Measurements from ENCODE around the gene RAPGEF5.
"Not testable (repeated sequence)": the region's sequence is repeated elsewhere in the genome, so short reads cannot be mapped to it uniquely, and the experiment has no call there.

The RAPGEF5 gene

GRCh38 chr7:22111661-22112060, 245.3 kb downstream of the RAPGEF5 start:
- DNase-seq: no peak

DNA sequence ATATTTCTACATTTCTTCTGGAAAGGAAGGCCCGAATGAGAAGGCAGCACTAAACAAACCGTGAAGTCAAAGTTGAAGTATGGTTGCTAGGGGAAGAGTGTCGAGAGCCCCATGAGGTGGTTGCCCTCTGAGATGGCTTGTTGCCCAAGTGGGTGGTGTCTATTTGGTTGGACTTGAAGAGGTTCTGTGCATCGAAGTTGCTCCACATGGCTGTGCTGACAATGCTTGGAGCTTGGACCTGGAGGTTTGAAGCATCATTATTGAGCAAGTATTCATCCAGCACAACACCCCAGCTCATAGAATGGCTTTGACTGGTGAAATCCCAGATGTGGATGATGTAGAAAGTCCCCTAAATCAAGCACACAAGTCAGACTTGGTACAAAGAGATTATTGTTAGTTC, 246.1 kb downstream of the RAPGEF5 start:
- no peak for DNase-seq

GRCh38 chr7:22110227-22110839, 246.6 kb downstream of the RAPGEF5 start:
- DNase-seq: peak; percentile 47

GRCh38 chr7:22109761-22110160, 247.2 kb downstream of the RAPGEF5 start:
- peak; percentile 7 for DNase-seq

DNA sequence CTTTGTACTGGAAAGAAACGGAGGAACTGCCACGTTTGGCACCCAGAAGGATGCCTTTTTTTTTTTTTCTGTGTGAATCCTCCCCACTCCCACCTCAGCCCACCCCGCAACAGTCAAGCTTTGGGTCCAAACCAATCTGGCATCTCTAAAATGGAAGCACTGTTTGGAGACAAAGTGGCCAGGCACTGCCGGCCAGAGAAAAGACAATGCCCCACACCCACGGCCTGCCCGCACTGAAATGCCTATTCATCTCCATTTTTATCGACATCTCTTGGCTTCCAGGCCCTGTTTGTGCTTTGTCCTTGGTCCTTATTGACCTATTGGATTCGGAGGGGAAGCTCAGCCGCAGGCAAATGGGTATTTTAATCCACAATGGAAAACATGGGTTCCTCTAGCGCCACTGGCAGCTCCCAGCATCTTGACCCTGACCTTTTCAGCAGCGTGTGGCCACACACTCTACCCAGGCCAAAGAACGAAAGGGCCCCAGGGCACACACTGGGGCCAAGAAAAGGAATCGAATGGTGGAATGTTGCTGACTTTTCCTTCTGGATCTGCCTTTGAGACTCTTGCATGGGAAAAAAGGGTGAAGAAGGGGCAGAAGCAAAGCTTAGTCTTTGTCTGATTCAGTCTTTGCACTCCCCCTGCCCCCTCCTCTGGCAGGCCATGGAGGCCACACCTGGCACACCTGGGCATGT, 248.7 kb downstream of the RAPGEF5 start:
- no peak for DNase-seq

- no peak for DNase-seq
Measured at GRCh38 chr7:22105550-22105949, 251.4 kb downstream of the RAPGEF5 start.

DNA sequence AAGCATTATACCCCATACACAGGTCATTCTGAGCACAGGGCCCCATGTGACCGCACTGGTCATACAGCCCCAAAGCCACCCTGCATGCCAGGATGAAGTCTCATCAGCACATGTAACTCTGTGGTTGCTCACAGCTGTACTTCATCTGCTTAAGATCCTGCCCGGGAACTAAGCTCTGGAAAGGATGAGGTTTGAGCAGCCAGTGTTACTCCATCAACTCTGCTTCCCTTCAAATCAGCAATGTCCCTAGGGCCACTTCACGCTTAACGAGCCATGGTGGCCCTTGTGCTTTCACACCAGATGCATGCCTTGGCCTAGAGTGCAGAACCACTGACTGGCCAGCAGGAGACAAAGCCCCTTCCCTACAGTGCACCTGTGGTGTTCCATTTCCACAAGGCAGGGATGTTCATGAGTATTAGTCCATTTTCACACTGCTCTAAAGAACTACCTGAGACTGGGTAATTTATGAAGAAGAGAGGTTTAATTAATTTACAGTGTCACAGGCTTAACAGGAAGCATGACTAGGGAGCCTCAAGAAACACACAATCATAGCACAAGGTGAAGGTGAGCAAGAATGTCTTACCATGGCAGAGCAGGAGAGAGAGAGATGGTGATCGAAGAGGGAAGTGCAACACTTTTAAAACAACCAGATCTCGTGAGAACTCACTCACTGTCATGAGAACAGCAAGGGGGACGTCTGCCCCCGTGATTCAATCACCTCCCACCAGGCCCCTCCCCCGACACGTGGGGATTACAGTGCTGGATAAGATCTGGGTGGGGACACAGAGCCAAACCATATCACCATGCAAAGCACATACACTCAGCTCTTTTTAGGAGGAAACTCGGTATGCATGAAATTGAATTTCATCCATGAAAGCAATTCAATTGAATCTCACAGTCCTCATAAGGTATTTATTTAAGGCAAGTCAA, 262.3 kb downstream of the RAPGEF5 start:
- DNase-seq: no peak

GRCh38 chr7:22093936-22094335, 263.0 kb downstream of the RAPGEF5 start:
- DNase-seq: no peak

- no peak for DNase-seq
Measured at GRCh38 chr7:22093001-22093400, 264.0 kb downstream of the RAPGEF5 start.

- not testable (repeated sequence) for DNase-seq
Measured at GRCh38 chr7:22090958-22091525, 265.9 kb downstream of the RAPGEF5 start.

DNA sequence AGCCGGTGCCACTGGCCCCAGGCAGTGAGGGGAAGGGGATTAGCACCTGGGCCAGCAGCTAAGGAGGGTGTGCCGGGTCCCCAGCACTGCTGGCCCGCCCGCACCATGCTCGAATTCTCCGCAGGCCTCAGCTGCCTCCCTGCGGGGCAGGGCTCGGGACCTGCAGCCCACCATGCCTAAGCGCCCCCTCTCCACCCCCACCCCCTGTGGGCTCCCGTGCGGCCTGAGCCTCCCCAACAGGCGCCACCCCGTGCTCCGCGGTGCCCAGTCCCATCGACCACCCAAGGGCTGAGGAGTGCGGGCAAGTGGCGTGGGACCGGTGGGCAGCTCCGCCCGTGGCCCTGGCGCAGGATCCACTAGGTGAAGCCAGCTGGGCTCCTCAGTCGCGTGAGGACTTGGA, 266.4 kb downstream of the RAPGEF5 start:
- no peak for DNase-seq

DNA sequence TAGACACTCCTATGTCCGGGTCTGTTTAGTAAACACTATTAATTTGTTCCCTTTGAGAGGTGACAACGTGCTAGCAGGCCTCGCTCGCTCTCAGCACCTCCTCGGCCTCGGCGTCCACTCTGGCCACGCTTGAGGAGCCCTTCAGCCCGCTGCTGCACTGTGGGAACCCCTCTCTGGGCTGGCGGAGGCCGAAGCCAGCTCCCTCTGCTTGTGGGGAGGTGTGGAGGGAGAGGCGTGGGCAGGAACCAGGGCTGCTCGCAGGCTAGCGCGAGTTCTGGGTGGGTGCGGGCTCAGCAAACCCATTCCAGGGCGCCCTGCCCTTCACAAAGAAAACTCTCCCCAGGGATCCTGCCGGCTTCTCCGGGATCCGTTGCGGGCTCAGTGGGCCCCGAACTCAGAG, 266.8 kb downstream of the RAPGEF5 start:
- no peak for DNase-seq

- DNase-seq: no peak
Measured at GRCh38 chr7:22088827-22089226, 268.1 kb downstream of the RAPGEF5 start.

DNA sequence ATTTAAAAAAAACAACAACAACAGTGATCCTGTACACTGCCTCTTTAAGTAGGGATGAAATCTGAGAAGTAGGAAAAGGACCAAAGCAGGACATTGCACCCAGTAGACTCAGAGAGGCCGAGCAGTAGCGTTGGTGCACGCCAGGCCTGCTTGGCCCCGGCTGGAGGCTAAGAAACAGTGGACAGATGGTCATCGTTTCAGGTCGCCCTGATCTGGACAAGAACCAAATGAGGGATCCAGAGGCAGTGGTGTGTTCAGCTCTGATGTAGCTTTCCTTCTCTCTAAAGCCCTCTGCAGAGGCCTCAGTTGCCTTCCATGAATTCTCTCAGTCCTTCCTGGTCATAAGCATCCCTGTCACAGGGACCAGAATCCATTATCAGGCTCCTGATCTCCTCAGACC, 269.1 kb downstream of the RAPGEF5 start:
- DNase-seq: no peak

GRCh38 chr7:22083704-22084240, 273.2 kb downstream of the RAPGEF5 start:
- DNase-seq: no peak

GRCh38 chr7:22082886-22083703, 273.9 kb downstream of the RAPGEF5 start:
- peak; percentile 83 for DNase-seq

DNA sequence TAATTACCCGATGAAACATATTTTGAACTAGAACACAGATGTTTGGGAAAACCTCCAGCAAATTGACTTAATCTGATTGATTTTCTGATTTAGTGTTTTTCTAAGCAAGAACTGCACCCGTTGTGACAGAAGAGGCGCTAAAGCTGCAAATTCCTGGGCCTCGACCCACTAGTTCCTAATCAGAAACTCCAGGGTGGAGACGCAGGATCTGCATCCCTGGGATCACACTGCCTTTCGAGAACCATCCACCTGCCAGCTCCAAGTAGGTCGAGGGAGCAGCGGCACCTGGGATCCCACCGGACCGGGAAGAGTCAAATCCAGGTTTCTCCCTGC, 274.4 kb downstream of the RAPGEF5 start:
- no peak for DNase-seq

- DNase-seq: not testable (repeated sequence)
Measured at GRCh38 chr7:22080219-22080618, 276.7 kb downstream of the RAPGEF5 start.

GRCh38 chr7:22078872-22079271, 278.1 kb downstream of the RAPGEF5 start:
- DNase-seq: not testable (repeated sequence)

DNA sequence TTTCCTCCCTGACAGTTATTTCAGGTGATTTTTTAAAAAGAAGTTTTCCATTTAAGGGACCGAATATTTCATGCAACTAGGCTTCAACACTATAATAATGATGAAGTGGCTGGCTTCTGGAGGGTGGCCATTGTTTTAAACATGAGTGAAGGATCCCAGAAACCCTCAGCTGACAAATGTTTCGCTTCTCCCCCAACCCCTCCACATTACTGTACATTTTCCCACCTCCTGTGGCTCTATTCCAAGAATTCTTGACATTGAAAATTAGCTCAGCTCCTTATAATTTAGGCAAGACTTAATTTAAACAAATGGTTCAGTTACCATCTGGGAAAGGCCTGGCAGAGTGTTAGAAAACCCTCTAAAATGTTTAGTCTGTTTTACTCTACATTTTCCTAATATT, 281.4 kb downstream of the RAPGEF5 start:
- DNase-seq: no peak

DNA sequence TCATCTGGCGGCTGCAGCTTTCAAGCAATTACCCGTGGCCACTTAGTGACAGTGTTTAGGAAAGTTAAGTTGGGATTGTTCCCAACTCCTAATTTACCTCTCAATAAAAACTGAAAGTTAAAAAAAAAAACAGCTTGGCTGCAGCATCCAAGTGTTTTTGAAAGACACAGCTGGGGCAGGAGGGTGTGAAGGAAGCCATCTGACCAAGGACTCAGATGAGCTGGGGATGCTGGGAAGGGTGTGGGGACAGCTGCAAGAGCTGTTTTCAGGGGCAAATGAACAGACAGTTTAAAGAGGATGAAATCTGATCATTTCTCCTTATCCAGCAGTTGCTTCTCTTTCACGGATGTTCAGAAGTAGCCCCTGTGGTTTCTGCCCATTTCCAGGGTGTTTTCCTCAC, 282.1 kb downstream of the RAPGEF5 start:
- no peak for DNase-seq
